ENCODE measurements around the gene RHD.

GRCh38 chr1:25356848-25357247, 84.5 kb downstream of the RHD start:
- no peak for TF ChIP-seq CTCF (IDR thresholded peaks at IDR 0.05)
- TF ChIP-seq POLR2AphosphoS5 (IDR thresholded peaks at IDR 0.05) = no peak
- TF ChIP-seq EP300 (IDR thresholded peaks at IDR 0.05) = no peak
- TF ChIP-seq POLR2A (IDR thresholded peaks at IDR 0.05) = no peak
